ENCODE measurements around the gene XYLB.

DNA sequence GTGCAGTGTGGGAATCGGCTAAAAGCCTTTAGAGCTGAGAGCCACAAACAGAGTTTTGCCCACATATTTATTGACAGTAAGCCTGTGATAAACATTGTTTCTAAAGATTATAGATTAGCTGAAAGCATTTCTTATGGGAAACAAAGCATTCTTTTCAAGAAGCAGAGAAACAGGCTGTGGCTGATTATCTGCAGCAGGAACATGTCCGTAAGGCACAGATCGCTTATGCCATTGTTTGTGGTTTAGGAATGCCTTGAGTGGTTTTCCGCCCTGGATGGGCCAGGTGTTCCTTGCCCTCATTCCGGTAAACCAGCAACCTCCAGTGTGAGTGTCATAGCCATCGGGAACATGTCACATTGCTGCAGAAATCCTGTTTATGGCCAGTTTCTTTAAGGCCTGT lies 12.5 kb downstream of the XYLB start:
- TF ChIP-seq, protein P1, sequence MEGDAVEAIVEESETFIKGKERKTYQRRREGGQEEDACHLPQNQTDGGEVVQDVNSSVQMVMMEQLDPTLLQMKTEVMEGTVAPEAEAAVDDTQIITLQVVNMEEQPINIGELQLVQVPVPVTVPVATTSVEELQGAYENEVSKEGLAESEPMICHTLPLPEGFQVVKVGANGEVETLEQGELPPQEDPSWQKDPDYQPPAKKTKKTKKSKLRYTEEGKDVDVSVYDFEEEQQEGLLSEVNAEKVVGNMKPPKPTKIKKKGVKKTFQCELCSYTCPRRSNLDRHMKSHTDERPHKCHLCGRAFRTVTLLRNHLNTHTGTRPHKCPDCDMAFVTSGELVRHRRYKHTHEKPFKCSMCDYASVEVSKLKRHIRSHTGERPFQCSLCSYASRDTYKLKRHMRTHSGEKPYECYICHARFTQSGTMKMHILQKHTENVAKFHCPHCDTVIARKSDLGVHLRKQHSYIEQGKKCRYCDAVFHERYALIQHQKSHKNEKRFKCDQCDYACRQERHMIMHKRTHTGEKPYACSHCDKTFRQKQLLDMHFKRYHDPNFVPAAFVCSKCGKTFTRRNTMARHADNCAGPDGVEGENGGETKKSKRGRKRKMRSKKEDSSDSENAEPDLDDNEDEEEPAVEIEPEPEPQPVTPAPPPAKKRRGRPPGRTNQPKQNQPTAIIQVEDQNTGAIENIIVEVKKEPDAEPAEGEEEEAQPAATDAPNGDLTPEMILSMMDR (IDR thresholded peaks at IDR 0.05; ENCODE audit: borderline replicate concordance, extremely low read depth, low read length, poor library complexity, severe bottlenecking), result no peak
- no peak for TF ChIP-seq EZH2 (IDR thresholded peaks at IDR 0.05; ENCODE audit: borderline replicate concordance, low read depth, low read length, severe bottlenecking)

All from DND-41 (cell line).